GM23248 (cell line): ENCODE results near the gene CSNK2A2.

Source experiments
- EZH2 ChIP-seq: fragments of 200-600 bp; sonication (generic); IDR thresholded peaks from 2 replicates; pipeline ENCODE4 v1.6.1; 2018; ENCODE audit warnings: antibody characterized with exemption, mild to moderate bottlenecking; ENCODE audit not compliant: insufficient read depth, poor library complexity, severe bottlenecking
- EZH2phosphoT487 ChIP-seq: fragments of 200-600 bp; sonication (generic); IDR thresholded peaks from 2 replicates; pipeline ENCODE4 v1.6.1; 2018; ENCODE audit warnings: antibody characterized with exemption, moderate library complexity, mild to moderate bottlenecking, low read depth; ENCODE audit not compliant: insufficient read depth

DNA sequence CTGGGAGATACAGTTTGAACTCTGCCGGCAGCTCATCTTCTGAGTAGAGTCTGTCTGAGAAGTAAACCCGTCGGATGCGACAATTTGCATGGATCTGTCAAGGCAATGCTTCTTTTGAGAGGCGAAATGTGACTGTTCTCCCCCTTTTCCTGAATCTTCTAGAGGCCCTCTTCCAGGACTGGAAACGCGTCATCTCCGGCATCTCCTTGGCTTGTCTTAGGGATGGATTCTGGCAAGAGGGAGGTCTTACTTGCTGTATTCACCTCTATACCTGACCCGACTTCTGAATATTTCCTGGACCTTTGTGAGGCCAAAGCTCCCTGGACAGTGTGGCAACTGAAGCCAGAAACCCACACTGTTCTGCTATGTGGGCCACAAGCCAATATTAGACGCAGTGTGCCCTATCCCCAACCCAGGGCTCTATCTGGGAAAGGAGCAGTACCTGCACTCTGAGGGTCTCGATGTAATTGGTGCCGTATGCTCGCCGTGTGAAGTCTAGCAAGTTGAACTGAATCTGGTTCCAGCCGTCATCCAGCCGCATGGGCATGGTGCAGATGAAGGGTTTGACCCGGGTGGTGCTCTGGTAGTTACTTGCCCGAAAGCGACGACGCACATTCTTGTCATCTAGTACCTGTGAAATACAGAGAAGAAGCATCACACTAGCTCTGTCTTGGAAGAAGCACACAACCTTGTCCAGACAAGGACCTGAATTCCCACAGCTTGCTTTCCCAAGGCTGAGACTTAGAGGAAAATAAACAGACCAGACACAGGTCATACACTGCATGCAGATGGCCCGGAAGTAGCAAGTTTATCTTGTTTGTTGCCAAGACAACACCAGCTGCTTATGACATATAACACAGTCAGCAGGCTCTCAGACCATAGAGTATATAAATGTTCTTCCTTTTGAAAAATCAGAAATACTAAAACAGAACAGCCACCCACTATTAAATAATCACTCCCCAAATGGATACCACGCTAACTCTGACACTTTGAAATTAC lies 82.8 kb downstream of the CSNK2A2 start:
- no peak for TF ChIP-seq EZH2
- TF ChIP-seq EZH2phosphoT487 = no peak
